Measurements from ENCODE around the gene SYCP3.

SYCP3 gene

DNA sequence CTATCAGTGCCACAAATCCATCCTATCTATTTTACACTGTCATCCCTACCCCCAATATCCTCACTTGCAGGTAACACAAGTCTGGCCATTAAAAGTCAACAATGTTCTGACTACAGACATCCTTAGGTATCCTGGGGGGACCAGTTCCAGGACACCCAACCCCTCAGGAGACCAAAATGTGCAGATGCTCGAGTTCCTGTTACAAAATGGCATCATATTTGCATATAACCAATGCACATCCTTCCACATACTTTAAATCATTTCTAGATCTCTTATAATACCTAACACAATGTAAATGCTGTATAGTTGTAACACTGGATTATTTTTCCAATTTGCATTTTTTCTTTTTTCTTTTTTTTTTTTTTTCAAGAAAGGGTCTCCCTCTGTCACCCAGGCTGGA lies 6.9 kb downstream of the SYCP3 start:
- TF ChIP-seq, protein P1, sequence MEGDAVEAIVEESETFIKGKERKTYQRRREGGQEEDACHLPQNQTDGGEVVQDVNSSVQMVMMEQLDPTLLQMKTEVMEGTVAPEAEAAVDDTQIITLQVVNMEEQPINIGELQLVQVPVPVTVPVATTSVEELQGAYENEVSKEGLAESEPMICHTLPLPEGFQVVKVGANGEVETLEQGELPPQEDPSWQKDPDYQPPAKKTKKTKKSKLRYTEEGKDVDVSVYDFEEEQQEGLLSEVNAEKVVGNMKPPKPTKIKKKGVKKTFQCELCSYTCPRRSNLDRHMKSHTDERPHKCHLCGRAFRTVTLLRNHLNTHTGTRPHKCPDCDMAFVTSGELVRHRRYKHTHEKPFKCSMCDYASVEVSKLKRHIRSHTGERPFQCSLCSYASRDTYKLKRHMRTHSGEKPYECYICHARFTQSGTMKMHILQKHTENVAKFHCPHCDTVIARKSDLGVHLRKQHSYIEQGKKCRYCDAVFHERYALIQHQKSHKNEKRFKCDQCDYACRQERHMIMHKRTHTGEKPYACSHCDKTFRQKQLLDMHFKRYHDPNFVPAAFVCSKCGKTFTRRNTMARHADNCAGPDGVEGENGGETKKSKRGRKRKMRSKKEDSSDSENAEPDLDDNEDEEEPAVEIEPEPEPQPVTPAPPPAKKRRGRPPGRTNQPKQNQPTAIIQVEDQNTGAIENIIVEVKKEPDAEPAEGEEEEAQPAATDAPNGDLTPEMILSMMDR (IDR thresholded peaks at IDR 0.05; ENCODE audit: extremely low read depth, insufficient read depth, missing control alignments) = no peak
- no peak for DNase-seq (ENCODE audit: low spot score)
- in situ Hi-C loops (cut with MboI; ENCODE audit: low pct_unique_long_range_greater_than_20kb, low sequenced_read_pairs, unreplicated experiment) = no loop called here

DNA sequence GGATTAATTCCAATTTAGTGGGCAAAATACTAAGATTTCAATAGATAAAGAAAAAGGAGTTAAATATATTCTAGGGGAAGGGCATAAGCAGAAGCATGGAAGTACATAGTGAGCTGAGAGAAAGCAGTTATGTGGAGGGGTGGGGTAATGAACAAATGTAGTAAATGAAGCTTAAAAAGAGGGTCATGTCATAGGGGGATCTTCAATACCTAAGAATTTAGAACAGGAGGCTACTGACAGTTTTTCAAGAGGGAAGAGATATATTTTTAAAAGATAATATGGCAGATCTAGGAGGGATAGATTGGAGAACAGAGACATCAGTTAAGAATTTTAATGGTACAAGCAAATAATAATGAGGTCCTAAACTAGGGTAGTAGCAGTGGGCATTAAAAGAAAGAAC lies 9.4 kb downstream of the SYCP3 start:
- in situ Hi-C loops (cut with MboI; ENCODE audit: low pct_unique_long_range_greater_than_20kb, low sequenced_read_pairs, unreplicated experiment) = no loop called here
- no peak for DNase-seq (ENCODE audit: low spot score)
- TF ChIP-seq, protein P1 (IDR thresholded peaks at IDR 0.05; ENCODE audit: extremely low read depth, insufficient read depth, missing control alignments) = no peak

DNA sequence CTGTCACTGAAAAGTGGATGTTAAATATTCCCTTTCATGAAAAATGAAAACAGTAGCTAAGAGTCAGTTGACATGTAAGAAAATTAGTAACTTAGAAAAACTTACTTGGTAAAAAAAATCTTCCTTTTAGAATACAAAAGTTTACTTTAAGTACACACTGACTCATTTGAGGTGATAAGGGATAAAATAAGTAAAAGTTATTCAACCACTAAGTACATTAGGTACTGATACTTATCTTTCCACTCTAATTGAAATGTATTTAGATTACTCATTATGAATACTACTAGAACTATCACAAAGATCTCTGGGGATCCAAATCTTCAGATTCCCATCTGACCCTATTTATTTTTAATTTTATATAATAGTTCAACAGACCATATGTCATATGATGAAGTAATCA lies 12.2 kb downstream of the SYCP3 start:
- in situ Hi-C loops (cut with MboI; ENCODE audit: low pct_unique_long_range_greater_than_20kb, low sequenced_read_pairs, unreplicated experiment) = no loop called here
- TF ChIP-seq, protein P1 (IDR thresholded peaks at IDR 0.05; ENCODE audit: extremely low read depth, insufficient read depth, missing control alignments) = no peak
- no peak for DNase-seq (ENCODE audit: low spot score)

DNA sequence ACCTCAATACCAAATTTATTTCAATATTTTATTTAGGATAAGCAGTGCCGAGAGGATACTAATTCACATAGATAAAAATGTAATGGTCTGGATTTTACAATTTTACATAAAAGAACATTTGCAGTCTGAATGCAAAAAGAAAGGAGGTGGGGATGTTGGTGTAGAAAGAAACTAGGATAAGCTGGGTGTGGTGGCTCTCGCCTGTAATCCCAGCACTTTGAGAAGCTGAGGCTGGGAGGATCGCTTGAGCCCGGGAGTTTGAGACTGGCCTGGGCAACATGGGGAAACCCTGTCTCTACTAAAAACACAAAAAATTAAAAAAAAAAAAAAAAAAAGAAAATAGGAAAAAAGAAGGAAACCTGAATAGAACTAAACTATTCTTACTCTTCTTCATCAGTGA lies 16.9 kb downstream of the SYCP3 start:
- in situ Hi-C loops (cut with MboI; ENCODE audit: low pct_unique_long_range_greater_than_20kb, low sequenced_read_pairs, unreplicated experiment) = no loop called here
- TF ChIP-seq, protein P1 (IDR thresholded peaks at IDR 0.05; ENCODE audit: extremely low read depth, insufficient read depth, missing control alignments) = no peak
- no peak for DNase-seq (ENCODE audit: low spot score)

DNA sequence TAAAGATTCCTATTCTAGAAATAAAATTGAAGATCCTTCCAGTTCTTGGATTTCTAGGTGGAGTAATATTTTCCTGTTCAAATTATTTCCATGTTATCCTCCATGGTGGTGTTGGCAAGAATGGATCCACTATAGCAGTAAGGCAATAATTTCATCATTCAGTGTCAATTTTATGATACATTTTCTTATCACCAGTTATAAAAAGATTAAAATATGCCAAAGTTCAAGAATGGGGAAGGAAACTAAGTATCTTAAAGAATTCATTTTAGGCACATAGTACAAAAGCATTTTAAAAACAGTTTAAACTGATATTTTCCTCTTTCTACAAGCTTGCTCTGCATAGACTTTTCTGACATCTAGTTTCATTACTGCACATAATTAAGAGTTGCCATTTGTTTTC lies 19.1 kb downstream of the SYCP3 start:
- no peak for DNase-seq (ENCODE audit: low spot score)
- in situ Hi-C loops (cut with MboI; ENCODE audit: low pct_unique_long_range_greater_than_20kb, low sequenced_read_pairs, unreplicated experiment) = no loop called here
- TF ChIP-seq, protein P1 (IDR thresholded peaks at IDR 0.05; ENCODE audit: extremely low read depth, insufficient read depth, missing control alignments) = no peak

DNA sequence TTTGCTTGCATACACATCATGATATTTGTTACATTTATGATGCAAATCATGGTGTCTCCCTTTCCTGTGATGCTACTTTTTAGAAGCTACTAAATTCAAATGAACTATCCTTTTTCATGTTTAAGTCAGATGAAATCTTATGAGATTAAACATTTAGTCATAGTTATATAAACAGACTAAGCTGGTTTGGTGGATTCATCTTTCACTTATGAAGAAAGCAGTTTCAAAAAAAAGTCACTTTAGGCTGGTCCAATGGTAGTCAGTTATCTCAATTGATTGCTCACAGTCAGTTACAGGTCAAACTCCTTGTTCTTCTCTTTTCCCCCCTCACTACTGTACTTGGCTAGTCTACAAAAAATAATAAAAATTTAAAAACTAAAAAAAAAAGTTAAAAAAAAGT lies 19.7 kb downstream of the SYCP3 start:
- TF ChIP-seq, protein P1 (IDR thresholded peaks at IDR 0.05; ENCODE audit: extremely low read depth, insufficient read depth, missing control alignments) = no peak
- DNase-seq (ENCODE audit: low spot score) = no peak
- in situ Hi-C loops (cut with MboI; ENCODE audit: low pct_unique_long_range_greater_than_20kb, low sequenced_read_pairs, unreplicated experiment) = no loop called here

DNA sequence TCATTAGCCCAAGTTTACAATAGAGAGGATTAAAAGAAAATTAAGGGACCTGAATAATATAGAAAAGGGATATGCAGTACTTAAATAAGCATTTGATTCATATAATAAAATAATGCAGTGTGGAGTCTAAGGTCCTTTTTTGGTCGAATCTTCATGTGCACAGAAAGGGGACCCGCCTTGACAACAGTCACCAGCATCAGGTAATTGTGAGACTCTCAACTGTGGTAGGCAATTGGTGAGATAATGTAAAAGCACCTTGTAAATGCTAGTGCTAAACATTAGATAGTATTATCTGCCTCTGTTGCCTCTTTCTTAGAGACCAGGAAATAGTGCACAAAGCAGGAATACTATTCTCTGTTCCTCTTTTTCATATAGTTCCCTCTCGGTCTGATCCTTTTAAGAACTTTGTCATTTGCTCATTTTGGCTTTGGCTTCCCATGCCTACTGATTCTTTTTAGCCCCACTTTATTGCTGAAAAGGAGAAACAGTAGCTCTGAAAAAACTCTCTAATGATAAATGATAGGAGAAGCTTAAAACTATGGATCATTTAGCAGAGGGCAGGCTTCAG lies 24.3 kb downstream of the SYCP3 start:
- no peak for DNase-seq (ENCODE audit: low spot score)
- TF ChIP-seq, protein P1 (IDR thresholded peaks at IDR 0.05; ENCODE audit: extremely low read depth, insufficient read depth, missing control alignments) = no peak
- in situ Hi-C loops (cut with MboI; ENCODE audit: low pct_unique_long_range_greater_than_20kb, low sequenced_read_pairs, unreplicated experiment) = no loop called here

All from GM13977 (cell line).